H1 (cell line): ENCODE measurements around the gene HOTAIR. TPM values are rescaled to one million over a fixed set of nuclear protein-coding genes. Genes with fewer than 3 reads are reported as not detected.

Experiments
- CTCF ChIA-PET: fragments of 300-600 bp; sonication (Branson Sonifier 250); formaldehyde crosslinking; loops from one replicate; lab custom pipeline; 2021; ENCODE audit not compliant: partially characterized antibody; lab: Charles Lee
- POLR2A ChIA-PET: fragments of 300-600 bp; sonication (Branson Sonifier 250); formaldehyde crosslinking; loops from one replicate; lab custom pipeline; 2021; ENCODE audit warnings: inconsistent platforms; ENCODE audit not compliant: partially characterized antibody; lab: Charles Lee
- DNase-seq, 2 experiments: peaks; one replicate each; pipeline versions ENCODE4 v3.0.0 to v3.0.0-alpha.2; 2010 to 2022; ENCODE audit warnings: low spot score in 2 of 2, low read depth in 1 of 2, mixed read lengths in 1 of 2
- FAIRE-seq: peaks from 2 replicates; lab custom pipeline; 2011; peaks lifted over from hg19 to GRCh38; lab: Jason Lieb, UNC
- H2AFZ ChIP-seq: 2 replicates; pipeline ENCODE4 v1.8.1; 2012; ENCODE audit warnings: low read length, inconsistent platforms
- H2AK5ac ChIP-seq: 2 replicates; pipeline ENCODE4 v1.6.1; 2013; ENCODE audit warnings: low read depth, low read length
- H2BK120ac ChIP-seq: replicated peaks from 2 replicates; pipeline ENCODE3; 2013; ENCODE audit warnings: low read depth, low read length, inconsistent platforms
- H2BK12ac ChIP-seq: 2 replicates; pipeline ENCODE4 v1.6.1; 2013; ENCODE audit warnings: low read depth, low read length
- H2BK15ac ChIP-seq: 2 replicates; pipeline ENCODE4 v1.6.1; 2013; ENCODE audit warnings: low read length
- H2BK20ac ChIP-seq: 2 replicates; pipeline ENCODE4 v1.6.1; 2013; ENCODE audit warnings: low read length
- H2BK5ac ChIP-seq: 2 replicates; pipeline ENCODE4 v1.6.1; 2013; ENCODE audit warnings: low read depth, low read length
- H3K14ac ChIP-seq: 2 replicates; pipeline ENCODE4 v1.6.1; 2013; ENCODE audit warnings: inconsistent platforms; ENCODE audit not compliant: insufficient read length
- H3K18ac ChIP-seq: 2 replicates; pipeline ENCODE4 v1.6.1; 2013; ENCODE audit warnings: low read length; ENCODE audit errors: extremely low read depth
- H3K23ac ChIP-seq: 2 replicates; pipeline ENCODE4 v1.6.1; 2013; ENCODE audit warnings: inconsistent platforms; ENCODE audit not compliant: insufficient read length
- H3K23me2 ChIP-seq: 2 replicates; pipeline ENCODE4 v1.6.1; 2013; ENCODE audit warnings: low read depth, low read length
- H3K27ac ChIP-seq: 2 replicates; pipeline ENCODE4 v1.6.1; 2011; ENCODE audit warnings: low read depth, low read length, inconsistent platforms
- H3K27me3 ChIP-seq, 4 experiments: replicated peaks in 1 of 4; 1 replicate in 1 of 4; 2 replicates in 3 of 4; pipeline versions ENCODE4 v1.6.1 to v1.8.1; 2011 to 2013; ENCODE audit warnings: low read length in 3 of 4, mild to moderate bottlenecking in 3 of 4, inconsistent platforms in 2 of 4, mixed read lengths in 2 of 4, moderate library complexity in 1 of 4; ENCODE audit not compliant: control insufficient read depth in 3 of 4, insufficient read depth in 3 of 4; ENCODE audit errors: extremely low read depth in 1 of 4
- H3K36me3 ChIP-seq, 4 experiments: 2 replicates each; pipeline versions ENCODE4 v1.6.1 to v1.8.1; 2011 to 2013; ENCODE audit warnings: mild to moderate bottlenecking in 4 of 4, low read length in 3 of 4, moderate library complexity in 2 of 4, control low read depth in 1 of 4, inconsistent platforms in 1 of 4; ENCODE audit not compliant: insufficient read depth in 4 of 4, control insufficient read depth in 2 of 4
- H3K4ac ChIP-seq: replicated peaks from 2 replicates; pipeline ENCODE3; 2013; ENCODE audit warnings: low read length, low read depth, mixed read lengths, inconsistent platforms; ENCODE audit not compliant: insufficient read length
- H3K4me1 ChIP-seq, 4 experiments: replicated peaks in 1 of 4; 1 replicate in 1 of 4; 2 replicates in 3 of 4; pipeline versions ENCODE4 v1.6.1 to v1.8.1; 2011 to 2013; ENCODE audit warnings: low read length in 3 of 4, inconsistent platforms in 2 of 4, mixed read lengths in 1 of 4; ENCODE audit not compliant: insufficient read depth in 4 of 4, control insufficient read depth in 3 of 4
- H3K4me2 ChIP-seq, 2 experiments: 2 replicates each; pipeline versions ENCODE4 v1.6.1 to v1.8.1; 2011 to 2013; ENCODE audit warnings: low read depth in 2 of 2, low read length in 2 of 2, control low read depth in 1 of 2, inconsistent platforms in 1 of 2, mild to moderate bottlenecking in 1 of 2; ENCODE audit not compliant: insufficient read depth in 1 of 2
- H3K4me3 ChIP-seq, 4 experiments: fragments of 200-600, 300-600 bp in 1 of 4; sonication (generic), shearing (Covaris generic), sonication (Bioruptor Twin) in 1 of 4; 2 replicates each; pipeline versions ENCODE4 v1.5.1 to v1.8.1; 2011 to 2016; ENCODE audit warnings: low read length in 4 of 4, low read depth in 3 of 4, control low read depth in 2 of 4, inconsistent platforms in 2 of 4, mild to moderate bottlenecking in 2 of 4, mixed read lengths in 1 of 4, moderate library complexity in 1 of 4; ENCODE audit not compliant: insufficient read depth in 2 of 4; ENCODE audit errors: extremely low read depth in 1 of 4
- H3K56ac ChIP-seq: replicated peaks from 2 replicates; pipeline ENCODE3; 2013; ENCODE audit warnings: low read depth, mild to moderate bottlenecking, mixed read lengths, low read length, inconsistent platforms; ENCODE audit not compliant: insufficient read length
- H3K79me1 ChIP-seq: 2 replicates; pipeline ENCODE4 v1.6.1; 2013; ENCODE audit warnings: low read depth, low read length, control low read depth
- H3K79me2 ChIP-seq, 2 experiments: 2 replicates each; pipeline versions ENCODE4 v1.6.1 to v1.8.1; 2012 to 2013; ENCODE audit warnings: low read length in 2 of 2, mild to moderate bottlenecking in 2 of 2, inconsistent platforms in 1 of 2; ENCODE audit not compliant: insufficient read depth in 2 of 2, control insufficient read depth in 1 of 2
- H3K9ac ChIP-seq, 4 experiments: replicated peaks in 1 of 4; 1 replicate in 1 of 4; 2 replicates in 3 of 4; pipeline versions ENCODE4 v1.6.1 to v1.8.1; 2011 to 2013; ENCODE audit warnings: low read depth in 3 of 4, low read length in 3 of 4, control low read depth in 2 of 4, mild to moderate bottlenecking in 2 of 4, moderate library complexity in 2 of 4, inconsistent platforms in 1 of 4; ENCODE audit errors: extremely low read depth in 1 of 4
- H3K9me3 ChIP-seq, 2 experiments: 2 replicates each; pipeline versions ENCODE4 v1.6.1 to v1.8.1; 2012 to 2013; ENCODE audit warnings: mild to moderate bottlenecking in 2 of 2, moderate library complexity in 2 of 2, control low read depth in 1 of 2, inconsistent platforms in 1 of 2, low read depth in 1 of 2, low read length in 1 of 2, mixed read lengths in 1 of 2; ENCODE audit not compliant: insufficient read depth in 2 of 2
- H4K20me1 ChIP-seq, 2 experiments: replicated peaks in 1 of 2; 2 replicates each; pipeline versions ENCODE3 to v1.8.1; 2011 to 2013; ENCODE audit warnings: inconsistent platforms in 2 of 2, low read length in 2 of 2, mild to moderate bottlenecking in 1 of 2; ENCODE audit not compliant: insufficient read depth in 2 of 2, control insufficient read depth in 1 of 2
- H4K5ac ChIP-seq: 2 replicates; pipeline ENCODE4 v1.6.1; 2013; ENCODE audit warnings: low read length, low read depth, mixed read lengths, inconsistent platforms; ENCODE audit not compliant: insufficient read length
- H4K8ac ChIP-seq: 2 replicates; pipeline ENCODE4 v1.8.0; 2013; ENCODE audit warnings: mild to moderate bottlenecking, moderate library complexity, low read length, inconsistent platforms; ENCODE audit not compliant: insufficient read depth; ENCODE audit errors: extremely low read depth
- H4K91ac ChIP-seq: replicated peaks from 2 replicates; pipeline ENCODE3; 2013; ENCODE audit warnings: low read length, mixed read lengths, inconsistent platforms; ENCODE audit not compliant: insufficient read length
- ASH2L ChIP-seq: fragments of 200-600, 300-600 bp; sonication (generic); IDR thresholded peaks from one replicate; pipeline ENCODE4 v1.7.1; 2017; ENCODE audit warnings: low read length
- EZH2 ChIP-seq: fragments of 200-600 bp; sonication (generic); IDR thresholded peaks from 2 replicates; pipeline ENCODE4 v1.7.1; 2012; ENCODE audit warnings: low read depth, mild to moderate bottlenecking, moderate library complexity, low read length, inconsistent platforms; ENCODE audit not compliant: severe bottlenecking
- NANOG ChIP-seq: IDR thresholded peaks from 2 replicates; pipeline ENCODE4 v1.6.1; 2011; ENCODE audit warnings: low read length, low read depth, mild to moderate bottlenecking, inconsistent platforms; ENCODE audit not compliant: insufficient read depth, poor library complexity, severe bottlenecking
- RNF2 ChIP-seq: fragments of 200-900, 300-1000 bp; sonication (generic); IDR thresholded peaks from 2 replicates; pipeline ENCODE4 v1.7.1; 2016; ENCODE audit warnings: borderline replicate concordance, low read depth, mild to moderate bottlenecking, antibody characterized with exemption, low read length; ENCODE audit not compliant: poor library complexity, severe bottlenecking; ENCODE audit errors: missing control alignments
- SP2 ChIP-seq: IDR thresholded peaks from 2 replicates; pipeline ENCODE4 v1.6.1; 2012; ENCODE audit warnings: mild to moderate bottlenecking, low read length, inconsistent platforms
- ZNF274 ChIP-seq: IDR thresholded peaks from 2 replicates; pipeline ENCODE4 v1.7.0; 2012; ENCODE audit warnings: low read length, borderline replicate concordance; ENCODE audit errors: extremely low read depth
- WGBS, 2 experiments: shearing (Covaris generic) in 1 of 2; methylation state at CpG; one replicate each; pipeline versions ENCODE4 v1.1.6 to v1.1.7; 2013 to 2015; ENCODE audit warnings: low lambda C conversion rate in 2 of 2, mixed read lengths in 2 of 2, inconsistent platforms in 1 of 2, low coverage in 1 of 2, missing lambda C conversion rate in 1 of 2; ENCODE audit not compliant: insufficient replicate concordance in 2 of 2, insufficient coverage in 1 of 2, insufficient read length in 1 of 2; ENCODE audit errors: extremely low coverage in 1 of 2, missing lambda C conversion rate in 1 of 2; 5-methylcytosine and 5-hydroxymethylcytosine counted together
- polyA plus RNA-seq, 7 experiments: library from polyadenylated mRNA; depleted of rRNA in 3 of 7; stranded (reverse) in 5 of 7; unstranded in 2 of 7; fragments of >200 nt in 5 of 7; fragments of 200-250 nt in 2 of 7; gene quantifications; 1 replicate in 5 of 7; 2 replicates in 1 of 7; 4 replicates in 1 of 7; pipeline versions ENCODE4 v1.2.1 to v1.2.3, GENCODE V29; 2011 to 2013; ENCODE audit warnings: missing spikeins in 2 of 7, mixed read lengths in 2 of 7
- total RNA-seq: library from RNA; stranded (reverse); fragmentation: NEBNext Ultra II Directional; extraction: Animal tissue kit (Norgen Biotek cat#: 25700); gene quantifications from 2 replicates; pipeline ENCODE4 v1.2.1, GENCODE V29; 2021

HOTAIR gene
- total and polyA plus RNA-seq, 2 of the 8 experiments (the other 6 are each of a cell fraction or from before 2014, with no cell fraction given): not detected

DNA sequence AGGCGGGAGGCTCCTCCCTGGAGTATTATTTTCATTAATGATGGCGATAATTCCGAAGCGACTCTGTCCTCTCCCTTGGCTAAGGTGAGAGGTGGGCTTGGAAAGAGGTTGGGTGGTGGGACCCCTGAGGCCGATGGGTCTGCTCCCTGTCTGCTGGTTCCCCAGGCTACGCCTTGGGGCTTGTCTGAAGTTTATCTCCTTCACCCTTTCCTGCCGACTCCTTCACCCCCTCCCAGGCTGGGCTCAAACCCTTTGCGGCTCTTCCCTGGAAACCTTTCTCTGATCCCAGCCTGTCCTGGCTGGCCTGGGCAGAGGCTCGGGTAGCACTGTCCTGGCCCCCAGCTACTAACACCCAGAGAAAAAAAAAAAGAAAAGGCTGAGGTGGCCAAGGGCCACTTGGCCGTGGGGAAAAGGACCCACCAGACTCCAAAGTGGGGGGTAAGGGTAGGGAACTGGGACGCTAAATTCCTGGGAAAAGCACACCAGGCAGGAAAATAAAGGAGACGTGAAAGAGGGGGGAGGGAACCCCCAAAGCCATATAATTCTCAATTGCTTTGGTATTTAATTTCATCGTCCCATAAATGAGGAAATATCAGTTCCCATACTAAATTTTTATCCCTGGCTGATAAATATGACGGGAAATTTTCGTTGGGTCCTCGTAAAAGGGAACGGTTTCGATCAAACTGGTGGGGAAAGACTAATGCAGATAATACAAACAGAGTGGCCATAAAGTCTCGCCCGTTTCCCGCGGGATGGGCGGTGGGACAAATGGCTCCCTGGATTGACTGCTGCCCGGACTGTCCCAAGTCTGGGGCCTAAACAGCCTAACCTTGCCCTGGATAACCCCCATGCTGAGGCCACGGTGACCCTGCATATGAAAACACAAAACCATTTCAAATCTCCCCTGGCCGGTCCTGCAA, 8.2 kb upstream of the HOTAIR start:
- Histone ChIP-seq H2BK20ac (no peak overlapping the region), H3K27ac (no peak overlapping the region), H2BK5ac (no peak overlapping the region), H2BK120ac (no peak overlapping the region), H3K36me3 (peaks cover 0 to 8% (median 0%) of the 10 kb centered on the region in 4 experiments; a peak in 1 of 8 replicates), H3K23me2 (no peaks in the 10 kb centered on the region; the same call in 1 of the 2 replicates), H3K79me2 (no peaks in the 10 kb centered on the region), H4K8ac (no peak overlapping the region), H3K23ac (no peak overlapping the region), H2BK12ac (no peak overlapping the region), H3K14ac (no peak overlapping the region), H2AFZ (no peak overlapping the region), H3K79me1 (no peaks in the 10 kb centered on the region), H4K5ac (no peak overlapping the region), H3K9me3 (peaks cover 0 to 9% of the 10 kb centered on the region in 2 experiments; a peak in 1 of 4 replicates), H4K91ac (no peak overlapping the region), H3K4me3 (no peak overlapping the region), H3K56ac (no peak overlapping the region), H2BK15ac (no peak overlapping the region), H3K18ac (no peak overlapping the region), H3K4me1 (peaks cover 0 to 6% (median 3%) of the 10 kb centered on the region in 4 experiments; a peak in 4 of 7 replicates), H3K27me3 (peaks cover 91 to 99% (median 97%) of the 10 kb centered on the region in 4 experiments), H3K4me2 (no peak overlapping the region), H3K9ac (no peak overlapping the region), H4K20me1 (peaks cover 21 to 31% of the 10 kb centered on the region in 2 experiments), H3K4ac (no peak overlapping the region), H2AK5ac (no peak overlapping the region)
- POLR2A ChIA-PET: no interaction called here
- CTCF ChIA-PET: no interaction called here
- no peak for DNase-seq
- TF ChIP-seq EZH2 (peak; percentile 12), RNF2 (peak; percentile 91), NANOG (no peak), ASH2L (no peak), SP2 (no peak), ZNF274 (no peak)
- WGBS, 2 experiments: 22% methylated on average over 26 of the region's 26 CpGs; no CpG with 5 or more reads in 1 of the 2 experiments
- FAIRE-seq: no peak
